ENCODE results near the gene UGP2.

- TF ChIP-seq POLR2A (IDR thresholded peaks at IDR 0.05), result no peak
- TF ChIP-seq CTCF (IDR thresholded peaks at IDR 0.05), result no peak
- no peak for TF ChIP-seq EP300 (IDR thresholded peaks at IDR 0.05)
Observed at GRCh38 chr2:63796366-63796765, 45.3 kb upstream of the UGP2 start.

Data from tibial nerve (tissue), 4 donors.